Measurements from ENCODE around the gene TMEM259. TPM values are rescaled to one million over a fixed set of nuclear protein-coding genes. Genes with fewer than 3 reads are reported as not detected.
A peak's percentile ranks its signal among the peaks of the same experiment; 100 is the strongest.

Gene TMEM259
- total and polyA plus RNA-seq, 2 of the 13 experiments (the other 11 are each of a cell fraction or from before 2014, with no cell fraction given), result 64.7 to 164 TPM

DNA sequence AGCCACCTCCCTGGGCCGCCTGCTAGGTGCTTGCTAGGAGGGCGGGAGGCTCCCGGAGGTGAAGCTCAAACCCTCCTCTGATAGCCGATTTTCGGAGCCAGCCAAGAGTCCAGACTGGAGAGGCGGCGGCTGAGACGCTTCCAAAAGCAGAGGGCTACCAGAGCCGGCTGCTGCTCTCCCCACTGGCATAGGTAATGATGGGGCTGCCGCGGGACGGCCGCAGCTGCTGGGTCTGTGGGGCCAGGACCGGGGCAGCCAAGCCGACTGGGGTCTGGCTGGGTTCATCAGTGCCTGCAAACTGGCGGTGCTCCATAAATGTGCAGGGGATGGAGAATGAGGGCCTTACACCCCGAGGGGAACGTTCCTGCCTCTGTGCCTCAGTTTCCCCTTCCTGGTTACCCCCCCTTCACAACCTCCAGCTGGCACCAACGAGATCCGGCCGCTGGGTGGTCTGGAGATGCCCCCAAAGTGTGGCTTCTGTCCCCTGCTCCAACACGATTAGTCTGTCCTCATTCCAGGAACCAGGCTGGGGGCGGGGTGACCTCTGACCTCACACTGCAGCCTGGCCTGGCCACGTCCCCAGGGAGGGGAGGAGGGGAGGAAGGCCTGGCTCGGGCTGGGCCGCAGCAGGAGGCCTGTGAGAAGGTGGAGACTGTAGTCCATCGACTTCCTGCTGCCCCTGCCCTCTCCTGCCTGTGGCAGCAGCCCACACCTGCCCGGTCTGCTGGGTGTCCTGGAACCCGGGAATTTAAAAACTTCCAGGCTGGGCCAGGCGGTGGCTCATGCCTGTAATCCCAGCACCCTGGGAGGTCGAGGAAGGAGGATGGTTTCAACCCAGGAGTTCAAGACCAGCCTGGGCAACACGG, 40.6 kb downstream of the TMEM259 start (continued):
- peak; percentile 62; the same call in 1 of the 2 replicates for TF ChIP-seq KLF6 (CRISPR knock-in tag; IDR thresholded peaks at IDR 0.05)
- TF ChIP-seq, protein P1, sequence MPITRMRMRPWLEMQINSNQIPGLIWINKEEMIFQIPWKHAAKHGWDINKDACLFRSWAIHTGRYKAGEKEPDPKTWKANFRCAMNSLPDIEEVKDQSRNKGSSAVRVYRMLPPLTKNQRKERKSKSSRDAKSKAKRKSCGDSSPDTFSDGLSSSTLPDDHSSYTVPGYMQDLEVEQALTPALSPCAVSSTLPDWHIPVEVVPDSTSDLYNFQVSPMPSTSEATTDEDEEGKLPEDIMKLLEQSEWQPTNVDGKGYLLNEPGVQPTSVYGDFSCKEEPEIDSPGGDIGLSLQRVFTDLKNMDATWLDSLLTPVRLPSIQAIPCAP (CRISPR knock-in tag; IDR thresholded peaks at IDR 0.05; ENCODE audit: low read depth), result no peak
- TF ChIP-seq ZNF607 (CRISPR knock-in tag; IDR thresholded peaks at IDR 0.05; ENCODE audit: borderline replicate concordance), result no peak
- no peak for TF ChIP-seq ZNF615 (CRISPR knock-in tag; IDR thresholded peaks at IDR 0.05; ENCODE audit: borderline replicate concordance)
- TF ChIP-seq ZNF484 (CRISPR knock-in tag; IDR thresholded peaks at IDR 0.05; ENCODE audit: borderline replicate concordance, low read depth), result no peak
- no peak for TF ChIP-seq AHR (CRISPR knock-in tag; IDR thresholded peaks at IDR 0.05)
- TF ChIP-seq ZNF18 (CRISPR knock-in tag; IDR thresholded peaks at IDR 0.05; ENCODE audit: insufficient replicate concordance), result no peak
- no peak for TF ChIP-seq DPF2 (CRISPR knock-in tag; IDR thresholded peaks at IDR 0.05; ENCODE audit: borderline replicate concordance, low read depth)
- no peak for TF ChIP-seq ZNF251 (CRISPR knock-in tag; IDR thresholded peaks at IDR 0.05)
- no peak for TF ChIP-seq ZNF367 (CRISPR knock-in tag; IDR thresholded peaks at IDR 0.05; ENCODE audit: borderline replicate concordance)
- TF ChIP-seq MAX (IDR thresholded peaks at IDR 0.05), result peak; percentile 90
- TF ChIP-seq, protein P2, sequence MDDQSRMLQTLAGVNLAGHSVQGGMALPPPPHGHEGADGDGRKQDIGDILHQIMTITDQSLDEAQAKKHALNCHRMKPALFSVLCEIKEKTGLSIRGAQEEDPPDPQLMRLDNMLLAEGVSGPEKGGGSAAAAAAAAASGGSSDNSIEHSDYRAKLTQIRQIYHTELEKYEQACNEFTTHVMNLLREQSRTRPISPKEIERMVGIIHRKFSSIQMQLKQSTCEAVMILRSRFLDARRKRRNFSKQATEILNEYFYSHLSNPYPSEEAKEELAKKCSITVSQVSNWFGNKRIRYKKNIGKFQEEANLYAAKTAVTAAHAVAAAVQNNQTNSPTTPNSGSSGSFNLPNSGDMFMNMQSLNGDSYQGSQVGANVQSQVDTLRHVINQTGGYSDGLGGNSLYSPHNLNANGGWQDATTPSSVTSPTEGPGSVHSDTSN (CRISPR knock-in tag; IDR thresholded peaks at IDR 0.05; ENCODE audit: borderline replicate concordance), result no peak
- peak; percentile 78; the same call in 1 of the 2 replicates for TF ChIP-seq NRL (CRISPR knock-in tag; IDR thresholded peaks at IDR 0.05; ENCODE audit: borderline replicate concordance)
- TF ChIP-seq HDAC2 (CRISPR knock-in tag; IDR thresholded peaks at IDR 0.05), result peak; percentile 72; the same call in 1 of the 2 replicates
- TF ChIP-seq, protein P3, sequence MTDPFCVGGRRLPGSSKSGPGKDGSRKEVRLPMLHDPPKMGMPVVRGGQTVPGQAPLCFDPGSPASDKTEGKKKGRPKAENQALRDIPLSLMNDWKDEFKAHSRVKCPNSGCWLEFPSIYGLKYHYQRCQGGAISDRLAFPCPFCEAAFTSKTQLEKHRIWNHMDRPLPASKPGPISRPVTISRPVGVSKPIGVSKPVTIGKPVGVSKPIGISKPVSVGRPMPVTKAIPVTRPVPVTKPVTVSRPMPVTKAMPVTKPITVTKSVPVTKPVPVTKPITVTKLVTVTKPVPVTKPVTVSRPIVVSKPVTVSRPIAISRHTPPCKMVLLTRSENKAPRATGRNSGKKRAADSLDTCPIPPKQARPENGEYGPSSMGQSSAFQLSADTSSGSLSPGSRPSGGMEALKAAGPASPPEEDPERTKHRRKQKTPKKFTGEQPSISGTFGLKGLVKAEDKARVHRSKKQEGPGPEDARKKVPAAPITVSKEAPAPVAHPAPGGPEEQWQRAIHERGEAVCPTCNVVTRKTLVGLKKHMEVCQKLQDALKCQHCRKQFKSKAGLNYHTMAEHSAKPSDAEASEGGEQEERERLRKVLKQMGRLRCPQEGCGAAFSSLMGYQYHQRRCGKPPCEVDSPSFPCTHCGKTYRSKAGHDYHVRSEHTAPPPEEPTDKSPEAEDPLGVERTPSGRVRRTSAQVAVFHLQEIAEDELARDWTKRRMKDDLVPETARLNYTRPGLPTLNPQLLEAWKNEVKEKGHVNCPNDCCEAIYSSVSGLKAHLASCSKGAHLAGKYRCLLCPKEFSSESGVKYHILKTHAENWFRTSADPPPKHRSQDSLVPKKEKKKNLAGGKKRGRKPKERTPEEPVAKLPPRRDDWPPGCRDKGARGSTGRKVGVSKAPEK (CRISPR knock-in tag; IDR thresholded peaks at IDR 0.05; ENCODE audit: borderline replicate concordance), result no peak
- no peak for TF ChIP-seq KAT2B (IDR thresholded peaks at IDR 0.05; ENCODE audit: borderline replicate concordance, low read depth, low read length)
- TF ChIP-seq ZNF672 (CRISPR knock-in tag; IDR thresholded peaks at IDR 0.05), result no peak
- TF ChIP-seq MTF2 (CRISPR knock-in tag; IDR thresholded peaks at IDR 0.05; ENCODE audit: borderline replicate concordance), result no peak
- TF ChIP-seq HNRNPLL (IDR thresholded peaks at IDR 0.05; ENCODE audit: low read depth, low read length, poor library complexity, severe bottlenecking), result peak; percentile 31

Measured in HepG2 (cell line).